Fibroblast of the conjunctiva (primary cell): ENCODE measurements around the gene FRK.
A peak's percentile ranks its signal among the peaks of the same experiment; 100 is the strongest.
"Not testable (repeated sequence)": the region's sequence is repeated elsewhere in the genome, so short reads cannot be mapped to it uniquely, and the experiment has no call there.

Source experiments
- DNase-seq: peaks from one replicate; pipeline ENCODE4 v3.0.0-alpha.2; 2010; ENCODE audit warnings: low read depth

Gene FRK

DNA sequence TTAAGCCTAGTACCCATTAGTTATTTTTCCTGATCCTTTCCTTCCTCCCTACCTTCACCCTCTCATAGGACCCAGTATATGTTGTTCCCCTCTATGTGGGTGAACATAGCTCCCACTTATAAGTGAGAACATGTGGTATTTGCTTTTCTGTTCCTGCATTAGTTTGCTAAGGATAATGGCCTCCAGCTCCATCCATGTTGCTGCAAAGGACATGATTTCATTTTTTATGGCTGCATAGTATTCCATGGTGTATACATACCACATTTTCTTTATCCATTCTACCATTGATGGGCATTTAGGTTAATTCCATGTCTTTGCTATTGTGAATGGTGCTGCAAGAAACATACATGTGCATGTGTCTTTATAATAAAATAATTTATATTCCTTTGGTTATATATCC, 115.9 kb downstream of the FRK start:
- DNase-seq = not testable (repeated sequence)

DNA sequence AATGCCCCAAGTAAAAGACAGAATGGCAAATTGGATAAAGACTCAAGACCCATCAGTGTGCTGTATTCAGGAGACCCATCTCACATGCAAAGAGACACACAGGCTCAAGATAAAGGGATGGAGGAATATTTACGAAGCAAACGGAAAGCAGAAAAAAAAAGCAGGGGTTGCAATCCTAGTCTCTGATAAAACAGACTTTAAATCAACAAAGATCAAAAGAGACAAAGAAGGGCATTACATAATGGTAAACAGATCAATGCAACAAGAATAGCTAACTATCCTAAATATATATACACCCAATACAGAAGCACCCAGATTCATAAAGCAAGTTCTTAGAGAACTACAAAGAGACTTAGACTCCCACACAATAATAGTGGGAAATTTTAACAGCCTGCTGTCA, 123.2 kb downstream of the FRK start:
- DNase-seq = not testable (repeated sequence)

DNA sequence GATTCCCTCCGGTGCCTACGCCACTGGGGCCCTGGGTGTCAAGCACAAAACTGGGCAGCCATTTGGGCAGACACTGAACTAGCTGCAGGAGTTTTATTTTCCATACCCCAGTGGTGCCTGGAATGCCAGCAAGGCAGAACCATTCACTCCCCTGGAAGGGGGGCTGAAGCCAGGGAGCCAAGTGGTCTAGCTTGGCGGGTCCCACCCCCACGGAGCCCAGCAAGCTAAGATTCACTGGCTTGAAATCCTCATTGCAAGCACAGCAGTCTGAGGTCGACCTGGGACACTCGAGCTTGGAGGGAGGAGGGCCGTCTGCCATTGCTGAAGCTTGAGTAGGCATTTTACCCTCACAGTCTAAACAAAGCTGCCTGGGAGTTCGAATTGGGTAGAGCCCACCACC, 125.3 kb downstream of the FRK start:
- no peak for DNase-seq

DNA sequence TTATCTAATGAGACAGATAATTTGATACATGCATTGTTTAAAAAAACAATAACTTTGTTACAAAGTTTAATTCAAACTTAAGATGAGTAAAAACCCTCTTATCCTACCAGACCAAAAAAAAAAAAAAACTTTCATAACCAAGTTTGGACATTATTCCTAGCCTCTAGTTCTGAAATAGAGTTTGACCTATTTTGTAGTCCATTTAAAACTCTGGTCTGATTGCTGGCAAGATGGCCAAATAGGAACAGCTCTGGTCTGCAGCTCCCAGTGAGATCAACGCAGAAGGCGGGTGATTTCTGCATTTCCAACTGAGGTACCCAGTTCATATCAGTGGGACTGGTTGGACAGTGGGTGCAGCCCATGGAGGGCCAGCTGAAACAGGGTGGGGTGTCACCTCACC, 125.9 kb downstream of the FRK start:
- no peak for DNase-seq

DNA sequence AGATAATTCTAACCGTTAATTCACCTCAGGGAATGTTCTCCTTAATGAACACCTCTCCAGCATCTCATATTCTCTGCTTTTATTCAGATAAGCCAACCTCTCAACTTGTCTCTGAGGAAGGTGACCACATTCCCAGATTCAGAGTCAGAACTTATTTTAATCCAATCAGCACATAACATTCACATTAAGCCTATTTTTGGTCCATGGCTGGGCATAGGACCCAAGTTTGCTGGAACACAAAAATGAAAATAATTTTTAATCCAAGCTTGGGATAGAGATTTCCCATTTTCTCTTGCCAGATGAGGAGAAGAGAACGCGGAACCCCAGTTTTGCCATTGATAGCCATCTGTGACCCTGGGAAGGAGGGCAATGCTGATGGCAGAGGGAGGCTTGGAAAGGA, 126.5 kb downstream of the FRK start:
- no peak for DNase-seq

DNA sequence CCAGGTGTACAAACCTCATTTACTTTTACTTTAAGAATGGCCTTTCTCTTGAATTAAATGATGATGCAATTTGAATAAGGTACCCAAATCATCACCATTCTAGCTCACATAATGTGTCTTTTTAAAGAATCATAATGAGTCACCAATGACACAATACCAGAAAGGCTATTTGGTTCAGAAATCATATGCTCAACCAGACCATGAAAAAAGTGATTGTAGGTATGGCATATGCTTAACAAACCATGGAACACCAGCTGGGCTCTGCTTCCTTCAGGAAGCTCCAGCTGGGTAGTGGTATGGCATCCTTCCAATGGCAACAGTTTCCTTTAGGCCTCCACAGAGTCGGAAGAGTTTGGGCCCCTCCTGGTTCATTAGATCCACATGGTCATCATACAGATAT, 128.2 kb downstream of the FRK start:
- peak; percentile 35 for DNase-seq

DNA sequence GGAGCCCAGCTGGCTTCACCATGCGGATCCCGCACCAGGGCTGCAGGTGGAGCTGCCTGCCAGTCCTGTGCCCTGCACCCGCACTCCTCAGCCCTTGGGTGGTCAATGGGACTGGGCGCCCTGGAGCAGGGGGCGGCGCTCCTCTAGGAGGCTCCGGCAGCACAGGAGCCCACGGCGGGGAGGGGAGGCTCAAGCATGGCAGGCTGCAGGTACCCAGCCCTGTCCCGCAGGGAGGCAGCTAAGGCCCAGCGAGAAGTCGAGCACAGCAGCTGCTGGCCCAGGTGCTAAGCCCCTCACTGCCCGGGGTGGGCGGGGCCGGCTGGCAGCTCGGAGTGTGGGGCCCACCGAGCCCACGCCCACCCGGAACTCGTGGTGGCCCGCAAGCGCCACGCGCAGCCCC, 132.7 kb downstream of the FRK start:
- DNase-seq = not testable (repeated sequence)

DNA sequence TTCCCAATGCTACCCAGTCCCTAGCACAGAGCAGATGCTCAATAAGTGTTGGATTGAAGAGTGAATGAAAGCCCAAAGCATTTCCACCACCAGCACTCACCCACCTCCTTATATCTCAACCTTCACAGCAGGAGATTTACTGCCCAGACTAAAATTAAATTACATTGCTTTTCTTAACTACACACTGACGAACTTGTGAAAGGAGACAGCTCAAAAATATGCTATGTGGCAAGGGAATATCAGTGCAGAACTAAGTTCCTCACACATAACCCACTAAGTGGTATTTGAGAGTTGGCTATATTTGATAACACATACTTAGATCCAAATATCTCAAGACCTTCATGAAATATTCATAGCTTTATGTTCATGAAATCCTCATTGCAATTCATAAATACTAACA, 137.7 kb downstream of the FRK start:
- no peak for DNase-seq

DNA sequence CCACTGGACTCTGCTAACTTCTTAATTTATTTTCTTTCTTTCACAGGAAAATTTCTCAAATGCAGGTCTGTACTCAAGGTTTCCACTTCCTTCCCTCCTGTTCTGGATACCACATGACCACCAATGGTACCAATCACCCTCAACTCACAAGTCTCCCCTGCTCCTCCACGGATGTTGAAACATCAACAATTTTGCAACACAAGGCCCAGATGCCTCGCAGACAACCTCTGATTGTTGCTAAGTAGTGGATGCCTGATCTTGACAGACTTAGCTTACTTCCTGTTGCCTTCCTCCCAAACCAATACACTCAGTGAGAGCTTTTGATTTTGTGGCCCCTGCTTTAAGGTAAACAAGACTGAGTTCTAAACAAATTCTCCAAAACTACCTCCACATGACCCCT, 146.6 kb downstream of the FRK start:
- DNase-seq = no peak

DNA sequence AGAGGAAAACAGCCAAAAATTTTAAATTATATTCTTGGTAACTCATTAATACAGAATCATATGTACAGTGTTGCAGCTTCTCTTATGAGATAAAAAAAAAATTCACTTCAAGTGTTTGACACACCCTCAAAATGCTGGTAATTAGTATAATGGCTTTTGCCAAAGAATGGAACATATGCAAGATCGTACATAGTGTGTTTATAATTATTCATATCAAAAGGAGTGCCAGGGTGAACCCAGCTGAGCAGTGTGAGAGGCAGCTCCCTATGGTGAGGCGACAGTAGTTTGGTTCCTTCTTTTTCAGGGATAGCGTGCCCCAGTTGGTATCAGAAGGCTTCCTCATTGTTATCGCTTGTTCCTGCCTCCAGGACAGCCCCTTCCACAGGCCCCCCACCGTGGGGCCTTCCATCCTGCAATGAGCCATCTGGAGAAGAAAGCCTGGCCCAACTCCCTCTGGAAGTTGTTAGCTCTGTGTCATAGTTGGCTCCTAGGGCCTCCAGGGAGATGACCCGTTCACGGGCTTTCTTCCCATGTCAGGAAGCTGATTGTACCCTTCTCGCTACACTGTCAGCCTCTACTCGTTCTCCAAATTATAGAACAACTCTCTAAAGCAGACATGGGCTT, 150.7 kb downstream of the FRK start:
- DNase-seq = no peak

DNA sequence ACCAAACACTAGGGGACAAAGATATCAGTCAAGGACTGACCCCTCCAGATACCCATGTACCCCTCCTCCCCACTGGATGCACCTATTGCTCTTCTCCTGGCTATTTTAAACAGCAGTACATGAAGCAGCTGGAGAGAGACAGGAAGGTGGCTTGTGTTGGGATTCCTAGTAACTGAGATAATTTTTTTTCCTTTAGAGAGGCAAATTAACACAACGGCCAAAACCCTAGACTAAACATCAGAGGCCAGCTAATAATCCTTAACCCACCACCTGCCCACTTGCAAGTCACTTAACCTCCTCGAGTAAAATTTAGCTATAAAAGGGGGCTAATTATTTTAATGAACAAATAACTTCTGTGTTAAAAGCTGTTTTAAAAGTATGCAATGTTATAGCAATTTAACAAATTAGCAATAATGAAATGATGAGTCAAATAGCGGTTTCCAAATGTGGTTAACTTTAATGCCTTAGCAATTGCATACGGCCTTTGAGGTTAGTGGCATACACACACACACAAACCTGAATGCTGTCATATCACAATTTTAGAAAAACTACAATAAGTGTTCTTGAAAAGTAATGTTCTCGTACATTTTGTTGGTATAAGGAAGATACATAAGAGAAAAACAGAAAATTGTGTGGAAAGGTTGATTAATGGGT, 151.7 kb downstream of the FRK start:
- no peak for DNase-seq

DNA sequence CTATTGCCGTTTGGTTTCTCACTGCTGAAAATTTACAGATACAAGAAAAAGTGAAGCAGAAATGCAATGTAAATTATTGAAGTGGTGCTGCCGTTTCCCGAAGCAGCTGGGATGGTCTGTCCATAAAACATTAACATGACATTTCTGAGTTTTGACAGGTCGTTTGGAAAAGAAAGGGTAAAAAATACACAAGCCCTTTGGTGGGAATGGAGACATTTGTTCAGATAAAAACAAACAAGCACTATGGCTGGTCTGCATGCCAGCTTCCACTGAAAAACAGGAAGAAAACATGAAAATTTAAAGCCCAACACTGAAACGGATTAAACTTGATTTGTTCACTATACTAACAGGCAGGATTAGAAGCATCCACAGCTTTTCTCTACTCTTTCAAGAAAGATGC, 155.2 kb downstream of the FRK start:
- no peak for DNase-seq

DNA sequence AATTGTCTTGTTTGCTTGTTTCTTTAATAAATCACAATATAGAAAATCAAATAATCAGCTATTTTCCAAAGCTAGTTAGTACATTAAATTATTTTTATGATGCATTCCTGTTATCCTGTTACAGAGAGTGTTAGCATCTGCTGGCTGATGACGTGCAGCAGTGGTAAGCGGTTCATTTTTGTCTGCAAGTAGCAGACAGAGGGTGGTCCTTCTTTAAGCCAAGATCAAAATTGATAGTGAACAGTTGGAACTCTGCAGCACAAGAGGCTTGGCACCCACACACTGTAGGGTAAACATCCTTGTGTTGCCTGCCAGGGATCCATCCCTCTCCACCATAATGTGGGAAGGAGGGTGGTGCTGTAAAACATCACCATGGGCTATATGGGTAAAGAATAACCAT, 158.3 kb downstream of the FRK start:
- DNase-seq = no peak

DNA sequence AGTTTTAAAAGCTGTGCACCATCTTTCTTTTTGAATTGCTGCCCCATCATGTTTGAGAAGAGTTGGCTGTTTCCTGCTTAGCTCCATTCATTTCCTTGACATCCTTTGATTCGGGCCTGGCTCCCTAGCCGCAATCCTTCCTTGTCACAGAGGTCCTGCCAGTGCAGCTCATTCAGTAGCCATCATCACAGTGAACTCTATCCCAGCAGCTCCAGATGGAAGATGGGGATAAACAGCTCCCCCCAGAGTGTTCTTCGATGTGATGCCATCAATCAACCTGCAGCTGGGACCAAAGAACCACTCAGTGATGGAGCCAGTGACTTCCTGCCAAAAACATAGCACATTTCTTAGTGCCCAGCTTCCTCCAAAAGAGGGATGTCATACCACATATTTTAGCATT, 158.8 kb downstream of the FRK start:
- no peak for DNase-seq

DNA sequence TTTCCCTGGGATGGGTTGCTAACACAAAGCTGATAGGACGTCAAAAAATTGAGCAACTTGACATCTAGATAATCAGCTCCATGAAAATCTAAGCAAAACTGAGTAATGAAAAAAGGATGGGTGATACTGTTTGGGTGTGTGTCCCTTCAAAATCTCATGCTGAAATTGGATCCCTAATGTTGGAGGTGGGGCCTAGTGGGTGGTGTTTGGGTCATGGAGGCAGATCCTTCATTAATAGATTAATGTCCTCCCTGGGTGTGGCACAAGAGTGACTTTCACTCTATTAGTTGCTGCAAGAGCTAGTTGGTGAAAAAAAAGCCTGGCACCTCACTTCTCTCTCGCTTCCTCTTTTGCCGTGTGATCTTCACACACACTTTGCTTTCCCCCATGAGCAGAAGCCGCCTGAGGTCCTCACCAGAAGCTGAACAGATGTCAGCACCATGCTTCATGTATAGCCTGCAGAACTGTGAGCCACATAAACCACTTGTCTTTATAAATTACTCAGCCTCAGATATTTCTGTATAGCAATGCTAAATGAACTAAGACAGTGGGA, 160.9 kb downstream of the FRK start:
- no peak for DNase-seq

DNA sequence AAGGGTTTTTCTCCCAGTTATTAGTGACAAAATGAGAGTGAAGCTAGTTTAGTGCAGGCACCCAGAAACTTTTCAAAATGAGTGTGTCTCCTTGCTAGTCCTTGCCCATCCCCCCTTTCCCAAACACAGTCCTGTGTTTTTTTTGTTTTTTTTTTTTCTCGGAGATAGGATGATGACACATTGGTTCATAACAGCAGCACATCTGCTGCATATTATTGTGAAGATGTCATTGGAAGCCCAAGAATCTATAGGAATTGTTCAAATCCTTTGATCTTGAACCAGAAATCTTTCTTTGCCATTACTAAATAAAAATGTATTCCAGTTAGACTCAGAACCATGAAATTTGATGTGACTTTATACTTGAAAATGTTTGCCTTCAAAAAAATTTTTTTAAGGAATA, 162.4 kb downstream of the FRK start:
- peak; percentile 36 for DNase-seq

DNA sequence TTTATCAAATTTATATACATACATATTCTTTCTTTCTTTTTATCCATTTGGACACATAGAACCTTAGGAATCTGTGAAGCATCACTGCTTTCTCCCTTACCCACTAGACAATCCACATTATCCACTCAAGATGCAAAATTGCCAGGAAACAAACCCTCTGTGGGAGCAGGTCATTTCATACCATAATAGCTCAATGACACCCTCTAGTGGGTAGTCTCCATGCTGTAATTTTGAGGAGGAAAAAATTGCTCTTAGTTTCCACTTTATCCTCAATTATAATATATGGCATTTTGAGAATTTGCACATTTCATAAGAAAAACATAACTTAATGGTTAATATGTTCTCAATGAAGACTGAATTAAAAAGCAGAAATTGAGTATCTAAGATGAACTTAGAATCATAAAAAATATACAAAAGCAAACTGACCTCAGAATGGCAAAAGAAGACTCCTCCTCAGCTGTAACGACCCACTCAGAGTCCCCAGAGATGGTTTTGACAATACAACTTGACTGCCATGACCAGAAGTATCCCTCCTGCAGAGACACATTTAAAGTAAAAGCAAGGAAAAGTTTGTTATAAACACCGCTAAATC, 164.1 kb downstream of the FRK start:
- DNase-seq = peak; percentile 26

DNA sequence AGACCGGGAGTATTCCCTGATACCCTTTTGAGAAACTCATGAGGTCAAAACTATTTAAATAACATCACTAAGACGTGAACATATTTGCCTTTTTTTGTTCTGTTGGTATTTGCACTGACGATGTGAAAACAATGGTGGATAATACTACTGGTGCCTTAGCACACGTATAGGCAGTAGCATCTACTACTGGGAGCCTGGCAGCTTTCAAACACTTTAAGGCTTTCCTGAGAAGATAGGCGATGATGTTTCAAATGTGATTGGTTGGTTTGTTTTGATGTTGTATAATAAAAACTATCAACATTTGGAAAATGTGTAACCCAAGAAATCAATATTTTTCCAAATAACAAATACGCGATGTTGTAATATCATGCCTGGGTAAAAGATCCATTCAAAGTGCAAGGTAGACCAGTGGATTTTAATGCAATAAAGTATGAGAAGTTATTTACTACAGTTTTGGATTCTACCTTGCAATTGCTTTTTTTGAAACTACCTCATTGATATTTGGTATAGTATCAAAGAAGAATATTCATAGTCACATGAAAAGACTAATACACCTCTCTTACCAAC, 166.2 kb downstream of the FRK start:
- DNase-seq = no peak

DNA sequence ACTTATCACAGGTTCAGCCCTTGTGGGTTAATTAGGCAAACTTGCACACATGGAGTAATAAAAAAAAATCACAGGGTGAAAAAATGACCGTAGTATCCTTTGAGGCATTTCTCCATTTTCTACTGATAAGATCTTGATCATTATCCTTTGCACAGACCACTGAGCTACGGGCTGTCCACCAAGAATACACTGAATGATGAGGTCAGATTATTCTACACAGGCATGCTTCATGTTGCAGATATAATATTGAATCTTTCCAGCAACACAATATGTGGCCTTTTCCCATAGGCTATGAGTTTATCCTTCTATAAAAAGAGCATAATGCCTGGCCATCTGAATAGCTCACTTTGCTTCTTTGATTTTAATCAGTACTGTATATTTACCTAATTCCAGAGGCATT, 168.9 kb downstream of the FRK start:
- DNase-seq = no peak

DNA sequence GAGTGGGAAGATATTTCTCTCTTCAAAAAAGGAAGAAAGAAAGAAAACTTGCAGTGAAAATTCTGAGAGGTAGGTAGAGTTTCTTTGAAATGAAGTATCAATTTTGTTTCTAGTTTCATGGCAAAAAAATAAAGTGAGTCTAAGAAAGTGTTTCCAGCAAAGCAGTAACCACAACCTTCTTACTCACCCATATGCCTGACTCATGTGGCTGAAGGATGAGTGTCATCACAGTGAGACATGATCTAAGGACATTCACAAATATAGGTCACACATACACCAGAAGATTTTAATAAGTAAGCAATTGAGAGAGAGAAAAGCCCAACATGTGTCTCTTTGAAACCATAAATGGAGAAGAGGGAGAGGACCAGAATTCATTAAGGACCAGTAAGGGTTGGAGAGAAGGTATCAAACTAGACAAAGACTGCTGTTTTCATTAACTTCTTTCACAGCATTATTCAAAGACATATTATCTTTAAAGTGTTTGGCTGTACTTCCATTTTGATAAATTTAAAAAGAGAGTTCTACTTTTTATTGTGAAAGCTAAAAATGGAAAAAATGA, 169.5 kb downstream of the FRK start:
- DNase-seq = peak; percentile 6

DNA sequence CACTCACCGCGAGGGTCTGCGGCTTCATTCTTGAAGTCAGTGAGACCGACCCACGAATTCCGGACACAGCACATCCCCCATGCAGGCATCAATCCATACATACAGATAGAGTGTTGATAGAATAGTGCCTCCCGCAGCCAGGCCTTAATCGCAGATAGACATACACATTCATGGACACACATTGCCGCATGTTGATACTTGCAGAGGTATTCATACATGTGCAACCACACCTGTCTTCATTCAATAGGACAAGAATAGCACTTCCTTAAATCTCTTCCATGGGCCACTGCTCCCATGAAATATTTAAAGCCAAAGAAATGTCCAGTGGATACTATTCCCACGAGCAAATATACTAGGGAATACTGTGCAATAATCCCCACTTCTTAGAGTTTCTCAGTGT, 170.5 kb downstream of the FRK start:
- DNase-seq = no peak

DNA sequence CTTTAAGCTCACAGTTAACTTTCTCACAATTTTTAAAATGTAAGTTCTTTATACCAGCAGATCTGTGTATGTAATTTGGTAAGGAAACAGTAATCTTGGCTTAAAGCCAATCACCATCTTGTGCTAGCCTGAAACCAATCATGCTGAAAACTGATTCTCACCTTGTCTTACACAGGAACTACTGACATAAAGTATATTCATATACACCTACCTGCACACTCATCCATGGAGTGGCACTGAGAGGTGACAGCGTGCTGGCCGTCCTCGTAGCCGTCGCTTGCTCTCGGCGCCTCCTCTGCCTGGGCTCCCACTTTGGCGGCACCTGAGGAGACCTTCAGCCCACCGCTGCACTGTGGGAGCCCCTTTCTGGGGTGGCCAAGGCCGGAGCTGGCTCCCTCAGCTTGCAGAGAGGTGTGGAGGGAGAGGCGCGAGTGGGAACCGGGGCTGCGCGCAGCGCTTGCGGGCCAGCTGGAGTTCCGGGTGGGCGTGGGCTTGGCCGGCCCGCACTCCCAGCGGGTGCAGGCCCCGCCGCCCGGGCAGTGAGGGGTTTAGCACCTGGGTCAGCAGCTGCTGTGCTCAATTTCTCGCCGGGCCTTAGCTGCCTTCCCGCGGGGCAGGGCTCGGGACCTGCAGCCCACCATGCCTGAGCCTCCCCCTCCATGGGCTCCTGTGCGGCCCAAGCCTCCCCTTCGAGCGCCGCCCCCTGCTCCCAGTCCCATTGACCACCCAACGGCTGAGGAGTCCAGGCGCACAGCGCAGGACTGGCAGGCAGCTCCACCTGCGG, 171.8 kb downstream of the FRK start:
- not testable (repeated sequence) for DNase-seq
